Stimulated activated CD4-positive, alpha-beta T cell treated with anti-CD3 and anti-CD28 coated beads, Interleukin-4, amount 100 ng/mL, for 4 hours (primary cell): ENCODE data around the gene L3MBTL3.

Experiments
- DNase-seq, 2 experiments: peaks; one replicate each; pipeline ENCODE4 v3.0.0-alpha.2; 2020

Gene L3MBTL3

GRCh38 chr6:130029163-130029562 is 10.8 kb downstream of the L3MBTL3 start:
- peak in 1 of 2 experiments; percentile 23 for DNase-seq

GRCh38 chr6:130032758-130033340 is 14.5 kb downstream of the L3MBTL3 start:
- no peak for DNase-seq

- DNase-seq, result no peak
These were observed 15.6 kb downstream of the L3MBTL3 start for GRCh38 chr6:130033949-130034348.

GRCh38 chr6:130034378-130035146 is 16.2 kb downstream of the L3MBTL3 start:
- DNase-seq, result no peak

GRCh38 chr6:130035211-130035610 is 16.8 kb downstream of the L3MBTL3 start:
- DNase-seq, result no peak

- DNase-seq, result no peak
These were observed 18.9 kb downstream of the L3MBTL3 start for GRCh38 chr6:130037207-130037811.

GRCh38 chr6:130041594-130041993 is 23.2 kb downstream of the L3MBTL3 start:
- no peak for DNase-seq

- no peak for DNase-seq
These were observed 25.0 kb downstream of the L3MBTL3 start for GRCh38 chr6:130043344-130043743.

GRCh38 chr6:130045622-130046021 is 27.2 kb downstream of the L3MBTL3 start:
- no peak for DNase-seq

GRCh38 chr6:130046671-130047070 is 28.3 kb downstream of the L3MBTL3 start:
- DNase-seq, result no peak

GRCh38 chr6:130047088-130047995 is 29.0 kb downstream of the L3MBTL3 start:
- DNase-seq, result no peak

GRCh38 chr6:130050230-130050629 is 31.8 kb downstream of the L3MBTL3 start:
- DNase-seq, result no peak

- no peak for DNase-seq
These were observed 36.3 kb downstream of the L3MBTL3 start for GRCh38 chr6:130054725-130055124.

- no peak for DNase-seq
These were observed 36.9 kb downstream of the L3MBTL3 start for GRCh38 chr6:130055271-130055670.

GRCh38 chr6:130057495-130057894 is 39.1 kb downstream of the L3MBTL3 start:
- no peak for DNase-seq

GRCh38 chr6:130063806-130064205 is 45.4 kb downstream of the L3MBTL3 start:
- DNase-seq, result no peak

- no peak for DNase-seq
These were observed 47.3 kb downstream of the L3MBTL3 start for GRCh38 chr6:130065609-130066156.

GRCh38 chr6:130069485-130069884 is 51.1 kb downstream of the L3MBTL3 start:
- DNase-seq, result no peak

GRCh38 chr6:130070326-130070725 is 51.9 kb downstream of the L3MBTL3 start:
- no peak for DNase-seq

- DNase-seq, result no peak
These were observed 52.4 kb downstream of the L3MBTL3 start for GRCh38 chr6:130070792-130071191.

- DNase-seq, result no peak
These were observed 57.6 kb downstream of the L3MBTL3 start for GRCh38 chr6:130075879-130076460.

GRCh38 chr6:130076512-130076911 is 58.1 kb downstream of the L3MBTL3 start:
- DNase-seq, result no peak
